Measurements from ENCODE around the gene TOB1.
"Not testable (repeated sequence)": the region's sequence is repeated elsewhere in the genome, so short reads cannot be mapped to it uniquely, and the experiment has no call there.

The TOB1 gene

DNA sequence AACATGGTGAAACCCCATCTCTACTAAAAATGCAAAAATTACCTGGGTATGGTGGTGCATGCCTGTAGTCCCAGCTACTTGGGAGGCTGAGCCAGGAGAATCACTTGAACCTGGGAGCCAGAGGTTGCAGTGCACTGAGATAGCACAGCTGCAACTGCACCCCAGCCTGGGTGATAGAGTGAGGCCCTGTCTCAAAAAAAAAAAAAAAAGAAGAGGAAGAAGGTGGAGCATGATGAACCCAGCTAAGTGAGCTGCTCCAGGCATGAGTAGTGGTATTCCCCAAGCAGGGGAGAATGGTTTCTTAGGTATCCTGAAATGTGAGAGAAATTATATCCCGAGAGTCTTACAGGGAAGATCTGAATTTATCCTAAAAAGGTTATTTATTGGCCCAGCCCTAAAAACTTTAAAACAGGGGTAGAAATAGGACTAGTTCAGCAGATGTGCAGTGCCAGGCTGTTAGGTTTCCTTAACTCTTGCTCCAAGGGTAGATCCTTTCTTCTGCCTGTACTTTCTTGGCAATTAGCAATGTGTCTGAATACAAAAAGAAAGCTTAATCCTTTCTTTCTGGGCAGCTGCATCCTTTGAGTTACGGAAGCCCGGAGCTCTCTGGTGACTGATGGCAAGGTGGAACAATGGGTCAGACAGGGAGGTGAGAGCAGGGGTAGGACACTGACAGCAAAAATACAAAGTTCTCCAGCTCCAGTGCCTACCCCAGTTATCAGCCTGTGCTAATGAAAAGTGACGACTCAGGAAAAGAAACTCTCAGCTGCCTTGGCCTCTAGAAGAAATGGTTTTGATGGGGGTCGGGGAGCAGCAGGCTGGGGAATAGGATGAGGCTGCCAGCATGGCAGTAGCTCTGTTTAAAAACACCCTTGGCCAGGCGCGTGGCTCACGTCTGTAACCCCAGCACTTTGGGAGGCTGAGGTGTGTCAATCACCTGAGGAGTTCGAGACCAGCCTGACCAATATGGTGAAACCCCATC, 36.5 kb upstream of the TOB1 start:
- Mint-ChIP-seq H3K4me3 (no peak overlapping the region), H3K27me3 (no peaks in the 10 kb centered on the region), H3K36me3 (no peaks in the 10 kb centered on the region), H3K4me1 (ENCODE audit: low read depth) (peaks cover 49% of the 10 kb centered on the region), H3K27ac (peak overlapping the region; percentile 75), H3K9me3 (ENCODE audit: low read depth) (no peaks in the 10 kb centered on the region)

DNA sequence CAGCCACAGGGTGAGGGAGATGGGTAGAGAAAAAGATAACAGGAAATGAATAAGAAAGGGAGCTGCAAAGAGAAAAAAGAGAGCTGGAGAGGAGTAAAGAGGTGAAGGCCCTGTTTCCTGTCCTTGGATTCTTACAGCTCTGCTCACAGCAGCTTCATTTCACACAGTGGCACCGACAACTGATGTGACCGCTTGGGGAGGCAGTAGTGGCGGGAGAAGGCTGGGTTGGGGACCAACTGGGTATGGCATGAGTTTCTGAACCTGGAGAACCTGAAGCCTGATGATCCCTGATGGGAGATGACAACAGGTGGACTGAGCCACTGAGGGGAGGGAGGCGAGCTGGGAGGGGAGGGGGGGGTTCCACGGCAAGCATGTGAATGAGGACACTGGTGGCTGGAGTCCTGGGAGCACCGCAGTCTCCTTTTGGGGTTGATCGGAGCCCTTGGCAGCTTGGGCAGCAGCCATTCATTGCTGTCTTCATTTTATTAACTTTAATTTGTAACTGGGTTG, 34.3 kb upstream of the TOB1 start:
- Mint-ChIP-seq H3K9me3 (ENCODE audit: low read depth) (no peaks in the 10 kb centered on the region), H3K36me3 (no peaks in the 10 kb centered on the region), H3K4me1 (ENCODE audit: low read depth) (peaks cover 37% of the 10 kb centered on the region), H3K27me3 (no peaks in the 10 kb centered on the region), H3K27ac (peak overlapping the region; percentile 61), H3K4me3 (no peak overlapping the region)

DNA sequence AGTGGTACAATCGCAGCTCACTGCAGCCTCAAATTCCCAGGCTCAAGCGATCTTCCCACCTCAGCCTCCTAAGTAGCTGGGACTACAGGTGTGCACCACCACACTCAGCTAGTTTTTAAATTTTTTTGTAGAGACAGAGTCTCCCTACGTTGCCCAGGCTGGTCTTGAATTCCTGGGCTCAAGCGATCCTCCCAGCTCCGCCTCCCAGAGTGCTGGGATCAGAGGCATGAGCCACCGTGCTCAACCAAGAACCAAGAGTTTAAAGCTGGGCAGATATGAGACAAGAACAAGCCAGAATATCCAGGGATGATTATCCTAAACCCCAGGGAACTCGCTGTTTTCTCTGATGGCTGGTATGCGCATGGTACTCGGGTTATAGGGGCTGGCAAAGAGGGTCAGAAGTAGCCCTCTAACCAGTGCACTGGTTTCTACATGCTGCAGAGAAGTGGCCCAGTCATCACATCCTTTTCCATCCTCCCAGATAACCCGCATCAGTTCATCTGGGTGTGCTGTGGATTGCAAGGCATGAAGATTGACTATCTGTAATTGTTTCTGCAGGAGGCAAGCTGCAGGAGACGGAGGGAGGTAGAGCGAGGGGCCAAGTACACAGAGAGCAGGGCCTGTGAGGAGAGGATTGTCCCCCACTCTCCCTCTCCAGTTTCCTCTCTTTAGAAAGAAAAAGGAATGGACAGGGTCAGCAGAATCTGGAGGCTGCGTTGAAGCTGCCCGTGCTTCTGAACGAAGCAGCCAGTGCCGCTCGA, 33.6 kb upstream of the TOB1 start:
- no peaks in the 10 kb centered on the region for H3K9me3 Mint-ChIP-seq (ENCODE audit: low read depth)
- peaks cover 36% of the 10 kb centered on the region for H3K4me1 Mint-ChIP-seq (ENCODE audit: low read depth)
- no peaks in the 10 kb centered on the region for H3K27me3 Mint-ChIP-seq
- no peak overlapping the region for H3K4me3 Mint-ChIP-seq
- H3K36me3 Mint-ChIP-seq: no peaks in the 10 kb centered on the region
- peak overlapping the region; percentile 61 for H3K27ac Mint-ChIP-seq

DNA sequence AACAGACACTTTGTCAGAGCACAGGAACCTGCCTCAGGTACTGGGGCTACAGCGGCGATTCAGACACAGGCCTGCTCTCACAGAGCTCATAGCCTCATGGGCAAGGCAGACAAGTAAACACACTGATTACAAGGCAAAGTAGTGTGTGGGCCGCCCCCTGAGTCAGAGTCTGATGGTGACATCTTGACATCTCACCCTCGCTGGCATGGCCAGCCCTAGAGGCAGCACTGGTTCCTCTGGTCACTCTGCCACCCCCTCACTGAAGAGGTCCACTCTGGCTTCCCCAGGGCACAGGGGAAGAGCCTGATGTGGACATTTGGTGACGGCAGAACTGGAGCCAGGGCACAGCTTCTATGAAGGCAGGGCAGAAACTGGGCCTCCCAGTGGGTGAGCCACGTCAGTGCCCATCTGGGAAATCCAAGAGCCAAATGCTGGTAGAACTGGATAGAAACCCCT, 32.9 kb upstream of the TOB1 start:
- Mint-ChIP-seq H3K27ac (no peak overlapping the region), H3K4me3 (no peak overlapping the region), H3K4me1 (ENCODE audit: low read depth) (peaks cover 34% of the 10 kb centered on the region), H3K36me3 (no peaks in the 10 kb centered on the region), H3K9me3 (ENCODE audit: low read depth) (no peaks in the 10 kb centered on the region), H3K27me3 (no peaks in the 10 kb centered on the region)

DNA sequence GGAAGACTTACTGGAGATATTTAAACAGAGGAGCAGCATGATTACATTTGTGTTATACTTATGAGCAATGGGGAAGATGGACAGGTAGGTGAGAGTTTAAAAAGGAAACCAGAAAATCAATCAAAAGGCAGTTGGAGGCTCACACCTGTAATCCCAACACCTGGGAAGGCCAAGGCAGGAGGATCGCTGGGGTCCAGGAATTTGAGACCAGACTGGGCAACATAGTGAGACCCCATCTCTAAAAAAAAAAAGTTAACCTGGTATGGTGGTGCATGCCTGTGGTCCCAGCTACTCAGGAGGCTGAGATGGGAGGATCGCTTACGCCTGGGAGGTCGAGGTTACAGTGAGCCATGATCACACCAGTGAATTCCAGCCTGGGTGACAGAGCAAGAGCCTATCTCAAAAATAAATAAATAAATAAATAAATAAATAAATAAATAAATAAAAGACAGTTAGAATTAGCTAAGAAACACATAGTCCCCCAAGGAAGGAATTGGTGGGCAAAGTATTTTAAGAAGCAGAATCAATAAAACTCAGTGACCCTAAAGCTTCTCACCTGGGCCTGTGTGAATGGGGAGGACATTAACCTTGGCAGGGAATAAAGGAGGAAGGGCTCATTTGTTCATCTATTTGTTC, 32.3 kb upstream of the TOB1 start:
- Mint-ChIP-seq H3K4me3 (no peak overlapping the region), H3K36me3 (no peaks in the 10 kb centered on the region), H3K9me3 (ENCODE audit: low read depth) (no peaks in the 10 kb centered on the region), H3K4me1 (ENCODE audit: low read depth) (peaks cover 28% of the 10 kb centered on the region), H3K27ac (no peak overlapping the region), H3K27me3 (no peaks in the 10 kb centered on the region)

DNA sequence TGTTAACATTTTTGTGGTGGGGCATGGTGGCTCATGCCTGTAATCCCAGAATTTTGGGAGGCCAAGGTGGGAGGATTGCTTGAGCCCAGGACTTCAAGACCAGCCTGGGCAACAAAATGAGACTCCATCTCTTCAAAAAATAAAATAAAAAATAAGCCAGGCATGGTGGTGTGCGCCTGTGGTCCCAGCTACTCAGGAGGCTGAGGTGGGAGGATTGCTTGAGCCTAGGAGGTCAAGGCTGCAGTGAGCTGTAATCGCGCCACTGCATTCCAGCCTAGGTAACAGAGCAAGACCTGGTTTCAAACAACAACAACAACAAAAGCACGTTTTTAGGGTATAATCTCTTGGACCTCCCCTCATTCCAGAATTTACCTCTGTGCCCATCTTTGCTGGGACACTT, 28.4 kb upstream of the TOB1 start:
- not testable (repeated sequence) for H3K4me3 Mint-ChIP-seq; H3K4me1 Mint-ChIP-seq (ENCODE audit: low read depth); H3K9me3 Mint-ChIP-seq (ENCODE audit: low read depth); H3K27ac Mint-ChIP-seq; H3K27me3 Mint-ChIP-seq; H3K36me3 Mint-ChIP-seq

DNA sequence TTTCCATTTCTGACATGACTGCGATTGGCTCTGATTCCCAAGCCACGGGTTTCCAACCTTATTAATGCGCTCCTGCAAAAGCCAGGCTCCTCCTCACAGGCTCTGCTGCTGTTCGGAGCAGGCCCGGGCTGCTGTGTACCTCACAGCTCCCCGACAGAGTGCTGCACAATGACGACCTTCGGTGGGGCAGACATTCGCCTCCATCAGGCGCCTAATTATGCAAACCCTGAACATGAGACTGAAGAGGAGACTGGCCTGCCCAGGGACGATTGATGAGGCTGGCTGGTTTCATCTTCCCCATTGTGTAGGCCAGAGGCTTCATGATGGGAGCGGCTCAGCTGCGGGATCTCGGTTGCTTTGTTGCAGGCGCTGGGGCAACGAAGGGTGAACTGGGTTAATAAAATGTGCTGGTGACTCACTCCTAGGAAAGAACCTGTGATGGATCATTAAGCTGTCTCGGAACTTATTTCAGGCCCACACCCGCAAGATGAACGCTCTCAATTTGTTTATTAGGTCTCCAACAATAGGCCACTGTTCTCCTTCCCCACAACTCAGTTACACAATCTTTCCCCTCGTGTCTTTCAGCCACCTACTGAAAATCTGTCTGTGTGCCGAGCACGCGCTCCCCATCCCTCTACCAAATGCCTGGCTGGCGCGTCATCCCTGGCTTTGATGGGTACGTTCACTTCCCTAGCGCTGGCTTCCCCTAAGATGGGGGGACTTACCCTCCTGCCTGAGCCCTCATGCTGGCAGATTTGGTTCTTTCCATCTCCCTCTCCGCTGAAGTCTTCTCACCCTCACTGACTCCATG, 27.2 kb upstream of the TOB1 start:
- Mint-ChIP-seq H3K9me3 (ENCODE audit: low read depth) (no peaks in the 10 kb centered on the region), H3K4me1 (ENCODE audit: low read depth) (peaks cover 1% of the 10 kb centered on the region), H3K36me3 (no peaks in the 10 kb centered on the region), H3K27me3 (no peaks in the 10 kb centered on the region), H3K27ac (no peak overlapping the region), H3K4me3 (no peak overlapping the region)

DNA sequence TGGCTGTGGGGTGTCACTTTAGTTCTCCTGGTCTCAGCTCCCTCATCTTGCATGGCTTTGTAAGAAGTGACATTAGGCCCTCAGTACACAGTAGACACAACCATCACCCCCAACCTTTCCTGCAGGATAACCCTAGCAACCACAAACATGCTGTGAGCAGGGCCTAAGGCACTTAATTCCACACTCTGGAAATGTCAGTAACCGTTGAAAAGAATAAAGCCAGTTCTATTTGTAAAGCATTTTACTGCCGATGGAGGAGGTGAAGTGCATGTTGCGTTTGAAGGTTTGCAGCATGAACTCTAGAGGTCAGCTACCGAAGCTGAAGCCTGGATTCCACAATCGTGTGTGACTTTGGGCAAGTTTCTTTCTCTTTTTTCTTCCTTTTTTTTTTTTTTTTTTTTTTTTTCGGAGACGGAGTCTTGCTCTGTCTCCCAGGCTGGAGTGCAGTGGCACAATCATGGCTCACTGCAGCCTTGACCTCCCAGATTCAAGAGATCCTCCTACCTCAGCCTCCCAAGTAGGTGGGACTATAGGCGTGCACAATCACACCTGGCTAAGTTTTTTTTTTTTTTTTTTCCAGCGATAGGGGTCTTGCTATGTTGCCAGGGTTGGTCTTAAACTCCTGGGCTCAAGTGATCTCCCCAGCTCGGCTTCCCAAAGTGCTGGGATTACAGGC, 26.1 kb upstream of the TOB1 start:
- no peaks in the 10 kb centered on the region for H3K36me3 Mint-ChIP-seq
- no peak overlapping the region for H3K27ac Mint-ChIP-seq
- peaks cover 7% of the 10 kb centered on the region for H3K4me1 Mint-ChIP-seq (ENCODE audit: low read depth)
- no peaks in the 10 kb centered on the region for H3K27me3 Mint-ChIP-seq
- H3K4me3 Mint-ChIP-seq: no peak overlapping the region
- no peaks in the 10 kb centered on the region for H3K9me3 Mint-ChIP-seq (ENCODE audit: low read depth)

DNA sequence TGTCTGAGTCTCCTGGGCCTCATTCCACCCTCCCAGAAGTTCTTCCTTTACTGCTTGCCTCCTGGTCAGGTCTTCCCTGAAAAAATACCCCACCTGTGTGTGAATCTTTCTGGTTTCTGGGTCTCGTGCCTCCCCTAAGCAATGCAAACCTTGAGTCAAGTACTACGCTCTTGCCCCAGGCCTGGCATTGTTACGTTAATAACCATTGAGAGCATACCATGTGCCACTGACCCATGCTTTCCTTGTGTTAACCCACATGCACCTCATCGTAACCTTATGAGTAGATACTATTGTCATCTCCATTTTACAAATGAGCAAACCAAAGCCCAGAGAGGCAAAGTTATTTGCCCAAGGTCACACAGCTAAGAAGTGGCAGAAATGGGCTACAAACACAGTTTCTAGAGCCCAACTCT, 25.4 kb upstream of the TOB1 start:
- Mint-ChIP-seq H3K4me3 (no peak overlapping the region), H3K4me1 (ENCODE audit: low read depth) (peaks cover 13% of the 10 kb centered on the region), H3K9me3 (ENCODE audit: low read depth) (no peaks in the 10 kb centered on the region), H3K27ac (no peak overlapping the region), H3K36me3 (no peaks in the 10 kb centered on the region), H3K27me3 (no peaks in the 10 kb centered on the region)

DNA sequence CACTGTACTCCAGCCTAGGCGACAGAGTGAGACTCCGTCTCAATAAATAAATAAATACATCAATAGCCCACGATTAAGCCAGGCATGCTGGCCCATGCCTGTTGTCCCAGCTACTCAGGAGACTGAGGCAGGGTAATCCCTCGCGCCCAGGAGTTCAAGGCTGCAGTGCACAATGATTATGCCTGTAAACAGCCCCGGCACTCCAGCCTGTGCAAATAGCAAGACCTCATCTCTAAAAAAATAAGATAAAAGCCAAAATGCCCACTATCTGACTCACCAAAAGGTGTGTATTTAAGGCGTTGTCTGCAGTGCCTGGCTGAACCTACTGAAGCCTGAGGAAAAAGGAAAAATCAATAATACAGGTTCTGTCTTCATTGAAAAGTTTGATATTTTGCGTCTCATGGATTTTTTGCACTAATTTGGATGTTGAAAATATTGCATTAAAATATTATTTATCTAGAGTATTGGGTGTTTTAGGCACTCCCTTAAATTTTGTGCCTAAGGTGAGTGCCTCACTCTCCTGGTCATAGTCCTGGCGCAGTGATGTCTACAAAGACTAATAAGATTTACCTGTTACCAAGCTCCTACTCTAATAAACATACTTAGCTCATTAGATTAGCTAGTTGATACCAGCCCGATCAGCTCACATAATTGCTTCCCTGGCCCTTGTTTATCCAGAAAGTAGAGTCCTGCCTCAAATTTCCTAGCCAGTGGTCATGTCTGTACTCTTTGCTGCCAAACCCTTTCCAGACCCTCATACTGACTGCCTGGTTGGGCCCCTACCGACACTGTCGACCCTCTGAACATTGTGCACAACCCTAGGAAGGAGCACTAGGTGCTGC, 24.7 kb upstream of the TOB1 start:
- Mint-ChIP-seq H3K4me3 (no peak overlapping the region), H3K27ac (no peak overlapping the region)

DNA sequence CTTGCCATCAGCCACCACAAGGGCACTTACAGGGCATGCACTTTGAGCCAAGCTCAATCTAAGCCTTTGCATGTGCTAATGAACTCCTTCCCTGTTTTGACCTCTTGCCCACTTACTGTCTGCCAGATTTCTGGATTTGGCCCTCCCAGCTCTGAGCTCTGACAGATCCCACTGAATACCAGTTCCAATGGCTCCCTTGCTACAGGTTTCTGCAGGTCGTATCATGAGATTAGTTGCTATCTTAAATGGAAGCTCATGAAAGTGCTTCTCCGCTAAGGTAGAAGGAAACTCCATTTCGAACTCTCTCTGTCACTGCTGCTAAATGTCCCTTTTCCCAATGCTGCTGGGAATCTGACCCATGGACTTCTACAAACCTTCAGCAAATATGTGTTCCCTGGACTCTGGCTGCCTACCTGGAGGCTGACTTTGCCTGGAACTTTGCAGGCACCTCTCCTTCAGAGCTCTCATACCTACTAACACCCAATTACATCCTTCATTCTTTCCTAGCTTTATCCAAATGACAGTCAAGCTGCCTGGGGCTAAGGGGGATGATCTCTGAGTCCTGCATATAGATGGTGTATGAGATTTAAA, 23.5 kb upstream of the TOB1 start:
- no peak overlapping the region for H3K27ac Mint-ChIP-seq

More for the DNA sequence above, 24.7 kb upstream of the TOB1 start:
- Mint-ChIP-seq H3K9me3 (ENCODE audit: low read depth) (no peaks in the 10 kb centered on the region), H3K36me3 (no peaks in the 10 kb centered on the region), H3K27me3 (no peaks in the 10 kb centered on the region), H3K4me1 (ENCODE audit: low read depth) (peaks cover 13% of the 10 kb centered on the region)

DNA sequence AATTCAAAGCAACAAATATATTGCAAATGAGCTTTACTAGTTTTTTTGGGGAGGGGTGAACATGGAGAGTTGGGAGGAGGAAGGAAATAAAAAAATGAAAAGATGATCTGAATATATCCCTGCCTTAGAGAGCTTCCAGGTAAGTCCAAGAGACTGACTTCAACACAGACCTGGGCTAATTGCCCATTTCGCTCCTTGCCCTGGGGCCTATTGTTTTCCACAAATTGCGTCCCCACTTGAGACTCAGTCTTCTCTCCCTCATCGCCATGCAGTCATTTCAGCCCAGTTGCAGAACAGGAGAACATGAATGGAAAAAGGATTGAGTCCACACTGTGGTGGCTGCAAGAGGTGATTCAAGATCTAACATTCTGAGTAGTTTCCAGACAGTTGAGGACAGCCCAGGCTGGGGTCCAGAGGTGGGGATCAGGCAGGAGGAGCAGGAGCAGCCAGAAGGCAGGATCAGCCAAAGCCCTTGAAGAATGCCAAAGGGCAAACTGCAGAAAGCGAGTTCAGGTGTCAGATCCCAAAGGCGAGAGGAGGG, 21.6 kb upstream of the TOB1 start:
- Mint-ChIP-seq H3K36me3 (no peaks in the 10 kb centered on the region), H3K4me1 (ENCODE audit: low read depth) (peaks cover 21% of the 10 kb centered on the region), H3K27ac (no peak overlapping the region), H3K27me3 (no peaks in the 10 kb centered on the region), H3K4me3 (no peak overlapping the region), H3K9me3 (ENCODE audit: low read depth) (no peaks in the 10 kb centered on the region)

More for the DNA sequence above, 23.5 kb upstream of the TOB1 start:
- H3K36me3 Mint-ChIP-seq: no peaks in the 10 kb centered on the region
- H3K27me3 Mint-ChIP-seq: no peaks in the 10 kb centered on the region
- H3K9me3 Mint-ChIP-seq (ENCODE audit: low read depth): no peaks in the 10 kb centered on the region
- H3K4me3 Mint-ChIP-seq: no peak overlapping the region
- peaks cover 13% of the 10 kb centered on the region for H3K4me1 Mint-ChIP-seq (ENCODE audit: low read depth)

All from activated naive CD8-positive, alpha-beta T cell (primary cell).